HG03565 (cell line): ENCODE measurements around the gene CRIP2.

Experiments used
- ATAC-seq: cut with Tn5 transposase; IDR thresholded peaks from one replicate; pipeline ENCODE4 v1.9.1; 2021; ENCODE audit warnings: mild to moderate bottlenecking, moderate library complexity; ENCODE audit not compliant: unreplicated experiment

Gene CRIP2

GRCh38 chr14:105486163-105486973, 11.7 kb downstream of the CRIP2 start, which contains the start of gene CRIP1:
CRIP1 (plus strand) TSS chr14:105486886; CDS start chr14:105487260, 374 bp downstream.
- ATAC-seq = no peak

GRCh38 chr14:105486974-105487448, 12.4 kb downstream of the CRIP2 start:
- no peak for ATAC-seq

GRCh38 chr14:105487449-105487985, 12.9 kb downstream of the CRIP2 start:
- ATAC-seq = no peak

DNA sequence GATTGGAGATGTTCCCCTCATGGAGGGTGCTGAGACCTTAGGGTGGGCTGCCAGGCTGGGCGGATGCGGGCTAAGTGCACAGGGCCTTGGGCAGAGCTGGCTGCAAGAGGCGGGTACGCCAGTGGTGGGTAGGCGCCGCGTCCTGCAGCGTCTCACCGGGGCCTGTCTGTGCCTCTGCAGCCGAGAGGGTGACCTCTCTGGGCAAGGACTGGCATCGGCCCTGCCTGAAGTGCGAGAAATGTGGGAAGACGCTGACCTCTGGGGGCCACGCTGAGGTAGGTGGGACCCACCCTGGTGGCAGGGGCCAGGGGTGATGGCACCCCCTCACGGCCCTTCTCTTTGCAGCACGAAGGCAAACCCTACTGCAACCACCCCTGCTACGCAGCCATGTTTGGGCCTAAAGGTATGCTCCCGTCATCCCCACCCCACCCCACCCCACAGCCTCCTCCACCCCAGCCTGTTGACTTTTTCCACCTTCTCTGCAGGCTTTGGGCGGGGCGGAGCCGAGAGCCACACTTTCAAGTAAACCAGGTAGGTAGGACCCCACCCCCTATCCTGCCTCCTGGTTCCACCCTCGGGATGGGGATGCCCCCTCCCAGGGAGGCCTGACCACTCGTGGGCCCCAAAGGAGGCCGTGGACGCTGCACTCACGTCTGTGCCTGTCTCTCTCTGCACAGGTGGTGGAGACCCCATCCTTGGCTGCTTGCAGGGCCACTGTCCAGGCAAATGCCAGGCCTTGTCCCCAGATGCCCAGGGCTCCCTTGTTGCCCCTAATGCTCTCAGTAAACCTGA, 13.6 kb downstream of the CRIP2 start:
- ATAC-seq = no peak

DNA sequence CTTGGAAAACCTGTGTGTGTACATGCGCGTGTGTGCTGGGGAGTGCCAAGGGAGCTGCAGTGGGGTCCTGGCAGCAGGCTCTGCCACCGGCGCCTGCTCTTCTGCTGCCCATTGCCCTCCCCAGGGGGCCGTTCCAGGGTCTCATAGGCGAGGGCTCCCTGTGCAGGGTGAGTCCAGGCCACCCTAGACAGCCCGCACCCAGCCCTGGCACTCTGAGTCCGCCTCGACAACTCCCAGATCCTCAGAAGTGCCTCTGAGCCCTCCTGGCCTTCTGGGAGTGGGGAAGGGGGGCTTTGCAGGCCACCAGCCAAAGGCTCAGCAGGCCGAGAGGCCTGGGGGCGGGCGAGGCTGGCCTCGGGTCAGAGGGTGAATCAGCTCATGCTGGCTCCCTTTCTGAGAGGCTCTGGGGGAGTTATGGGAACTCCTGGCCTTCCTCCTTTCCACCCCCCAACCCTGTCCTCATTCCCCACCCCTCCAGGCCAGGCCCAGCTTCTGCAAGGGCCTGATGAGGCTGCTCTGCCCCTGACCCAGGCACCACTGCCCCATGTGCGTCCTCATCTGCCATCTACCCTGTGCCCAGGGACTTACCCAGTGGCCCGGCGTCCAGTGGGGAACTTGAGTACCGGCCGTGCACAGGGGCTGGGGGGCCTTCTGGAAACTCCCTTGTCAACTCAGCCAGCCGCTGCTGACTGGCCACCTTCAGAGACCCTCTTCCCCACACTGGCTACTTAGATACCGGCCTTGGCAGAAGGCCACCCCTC, 14.3 kb downstream of the CRIP2 start:
- ATAC-seq = no peak

DNA sequence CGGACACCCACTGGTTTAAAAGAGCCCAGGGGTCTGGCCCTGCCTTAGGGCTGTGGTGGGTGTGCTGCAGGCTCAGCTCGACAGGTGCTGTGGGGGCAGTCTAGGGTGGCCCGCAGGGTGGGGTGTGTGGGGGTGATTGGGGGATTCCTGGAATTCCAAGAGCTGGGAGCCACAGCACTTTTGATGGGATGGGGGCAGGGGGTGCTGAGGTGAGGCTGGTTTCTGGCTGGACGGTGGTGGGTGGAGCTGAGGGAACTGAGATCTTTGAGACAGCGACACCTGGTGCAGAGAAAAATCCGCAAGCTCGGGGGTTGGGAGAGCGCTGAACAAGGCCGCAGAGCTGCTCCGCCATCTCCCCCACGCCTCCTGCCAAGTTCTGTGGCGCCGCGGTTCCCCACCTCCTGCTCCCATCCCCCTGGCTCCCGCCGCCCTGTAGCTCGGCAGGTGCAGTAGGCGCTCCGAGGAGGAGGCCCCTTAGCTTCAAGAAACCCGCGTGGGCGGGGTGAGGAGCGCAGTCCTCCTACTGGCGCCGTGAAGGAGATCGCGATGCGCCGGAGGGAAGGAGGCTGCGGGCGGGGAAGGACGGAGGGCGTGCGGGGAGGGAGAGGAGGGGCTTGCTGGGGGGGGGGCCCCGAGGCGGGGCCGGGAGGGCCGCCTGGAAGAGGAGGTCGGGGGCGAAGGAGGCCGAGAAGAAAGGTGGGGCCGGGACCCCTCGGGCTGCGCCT, 15.1 kb downstream of the CRIP2 start:
- no peak for ATAC-seq

DNA sequence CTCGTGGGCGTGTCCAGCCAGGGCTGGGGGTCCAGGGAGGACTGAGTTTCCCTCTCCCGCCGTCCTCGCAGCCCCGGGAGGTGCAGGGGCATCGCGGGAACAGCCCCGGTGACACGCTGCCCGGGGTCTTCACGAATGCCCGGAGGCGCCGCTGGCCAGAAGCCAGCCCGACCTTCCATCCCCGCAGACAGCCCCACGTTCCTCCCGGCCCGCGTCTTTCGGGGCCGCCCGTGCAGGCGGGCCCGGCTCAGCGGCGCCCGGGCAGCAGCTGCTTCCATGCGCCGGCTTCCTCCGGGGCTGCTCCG, 15.6 kb downstream of the CRIP2 start:
- peak; percentile 1 for ATAC-seq

DNA sequence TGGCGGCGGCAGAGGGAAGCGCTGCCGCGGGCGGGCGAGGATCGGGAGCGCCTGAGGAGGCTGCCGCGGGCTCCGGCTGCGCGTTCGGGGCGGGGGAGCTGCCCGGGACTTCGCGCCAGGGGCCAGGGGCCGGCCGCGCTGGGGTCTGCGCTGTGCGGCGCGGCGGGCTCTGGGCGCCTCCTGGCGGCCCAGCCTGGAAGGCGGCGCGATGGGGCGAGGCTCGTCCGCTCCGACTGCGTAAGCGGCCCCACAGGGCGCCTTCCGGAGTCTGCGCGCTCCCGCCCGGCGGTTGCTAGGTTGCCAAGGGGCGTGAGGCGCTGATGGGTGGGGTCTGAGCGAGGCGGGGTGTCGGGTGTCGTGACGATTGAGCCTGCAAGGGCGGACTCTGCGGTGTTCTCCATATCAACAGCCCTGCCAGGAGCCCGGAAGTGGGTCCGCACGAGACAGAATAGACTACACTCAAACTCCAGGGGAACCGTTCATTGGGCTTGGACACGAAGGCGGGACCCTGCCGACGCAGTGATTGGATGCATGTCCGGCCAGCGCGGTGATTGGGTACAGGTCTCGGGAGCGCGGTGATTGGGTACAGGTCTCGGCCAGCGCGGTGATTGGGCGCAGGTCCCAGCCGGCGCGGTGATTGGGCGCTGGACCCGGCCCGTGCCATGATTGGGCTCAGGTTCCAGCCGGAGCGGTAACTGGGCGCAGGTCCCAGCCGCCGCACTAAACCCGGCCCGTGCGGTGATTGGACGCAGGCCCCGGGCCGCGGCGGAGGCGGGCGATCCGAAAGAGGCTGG, 16.1 kb downstream of the CRIP2 start, which contains the start of gene TEDC1:
Gene TEDC1, plus strand, starts transcription at position 675 of the 794 bp plus-strand sequence. CDS start 130 bp downstream, outside the sequence.
- peak; percentile 55 for ATAC-seq

GRCh38 chr14:105491366-105491973, 16.8 kb downstream of the CRIP2 start:
- ATAC-seq = no peak

DNA sequence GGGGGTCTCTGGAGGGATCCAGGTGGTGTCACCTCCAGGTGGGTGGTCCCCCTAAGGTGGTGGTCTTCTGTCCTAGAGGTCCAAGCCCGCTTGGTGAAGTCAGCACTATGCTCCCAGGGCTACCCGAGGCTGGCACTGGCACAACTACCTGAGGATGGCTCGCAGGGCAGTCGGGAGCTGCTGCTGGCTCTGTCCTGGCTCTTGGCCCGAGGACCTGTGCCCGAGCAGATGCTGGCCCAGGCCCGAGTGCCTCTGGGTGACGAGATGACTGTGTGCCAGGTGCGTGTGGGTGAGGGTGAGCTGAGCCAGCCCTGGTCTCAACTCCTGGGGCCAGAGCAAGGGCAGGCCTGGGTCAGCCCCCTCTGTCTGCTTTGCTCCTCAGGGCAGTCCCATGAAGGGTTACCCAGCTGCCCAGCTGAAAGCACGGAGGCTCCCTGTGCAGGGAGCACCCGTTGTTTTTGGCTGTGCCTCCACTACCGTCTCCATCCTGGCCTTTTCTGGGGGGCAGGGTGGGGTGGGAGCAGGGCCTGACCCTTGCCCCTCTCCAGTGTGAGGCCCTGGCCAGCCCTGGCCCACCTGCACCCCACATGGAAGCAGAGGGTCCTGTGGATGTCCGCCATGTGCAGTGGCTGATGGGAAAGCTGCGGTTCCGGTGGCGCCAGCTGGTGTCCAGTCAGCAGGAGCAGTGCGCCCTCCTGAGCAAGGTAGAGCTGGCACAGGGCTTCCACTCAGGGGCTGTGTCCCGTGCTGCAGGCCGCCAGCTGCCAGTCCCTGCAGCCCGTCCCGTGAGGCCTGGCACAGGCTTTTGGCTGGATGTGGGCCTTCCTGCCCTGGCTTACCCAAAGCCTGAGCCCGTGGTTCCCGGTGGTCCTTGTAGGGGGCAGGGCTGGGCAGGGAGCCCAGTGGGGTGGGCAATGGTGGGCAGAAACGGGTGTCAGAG, 17.7 kb downstream of the CRIP2 start:
- ATAC-seq = no peak

GRCh38 chr14:105492971-105493871, 18.6 kb downstream of the CRIP2 start:
- no peak for ATAC-seq

GRCh38 chr14:105493921-105494605, 19.4 kb downstream of the CRIP2 start:
- ATAC-seq = no peak

DNA sequence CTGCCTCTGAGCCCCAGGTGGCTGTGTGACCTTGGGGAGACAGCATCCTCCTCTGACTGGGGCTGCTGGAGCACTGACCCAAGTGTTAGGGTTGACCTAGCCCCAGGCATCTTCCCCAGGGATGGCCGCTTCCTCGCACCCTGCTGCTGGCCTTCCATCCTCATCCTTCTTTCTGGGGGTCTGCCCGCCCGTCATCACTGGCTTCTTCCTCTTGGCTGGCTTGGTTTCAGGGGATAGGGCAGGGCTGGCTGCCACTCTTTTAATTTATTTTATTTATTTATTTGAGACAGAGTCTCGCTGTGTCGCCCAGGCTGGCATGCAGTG, 19.9 kb downstream of the CRIP2 start:
- no peak for ATAC-seq

- no peak for ATAC-seq
These were observed 20.7 kb downstream of the CRIP2 start for GRCh38 chr14:105495101-105495989.

GRCh38 chr14:105495990-105496830, 21.6 kb downstream of the CRIP2 start:
- no peak for ATAC-seq
